GM19351 (cell line): ENCODE measurements around the gene ZDHHC12.
A peak's percentile ranks its signal among the peaks of the same experiment; 100 is the strongest.

ENCODE experiments used
- ATAC-seq: cut with Tn5 transposase; IDR thresholded peaks from one replicate; pipeline ENCODE4 v1.9.1; 2021; ENCODE audit warnings: mild to moderate bottlenecking, moderate library complexity; ENCODE audit not compliant: unreplicated experiment

The ZDHHC12 gene

DNA sequence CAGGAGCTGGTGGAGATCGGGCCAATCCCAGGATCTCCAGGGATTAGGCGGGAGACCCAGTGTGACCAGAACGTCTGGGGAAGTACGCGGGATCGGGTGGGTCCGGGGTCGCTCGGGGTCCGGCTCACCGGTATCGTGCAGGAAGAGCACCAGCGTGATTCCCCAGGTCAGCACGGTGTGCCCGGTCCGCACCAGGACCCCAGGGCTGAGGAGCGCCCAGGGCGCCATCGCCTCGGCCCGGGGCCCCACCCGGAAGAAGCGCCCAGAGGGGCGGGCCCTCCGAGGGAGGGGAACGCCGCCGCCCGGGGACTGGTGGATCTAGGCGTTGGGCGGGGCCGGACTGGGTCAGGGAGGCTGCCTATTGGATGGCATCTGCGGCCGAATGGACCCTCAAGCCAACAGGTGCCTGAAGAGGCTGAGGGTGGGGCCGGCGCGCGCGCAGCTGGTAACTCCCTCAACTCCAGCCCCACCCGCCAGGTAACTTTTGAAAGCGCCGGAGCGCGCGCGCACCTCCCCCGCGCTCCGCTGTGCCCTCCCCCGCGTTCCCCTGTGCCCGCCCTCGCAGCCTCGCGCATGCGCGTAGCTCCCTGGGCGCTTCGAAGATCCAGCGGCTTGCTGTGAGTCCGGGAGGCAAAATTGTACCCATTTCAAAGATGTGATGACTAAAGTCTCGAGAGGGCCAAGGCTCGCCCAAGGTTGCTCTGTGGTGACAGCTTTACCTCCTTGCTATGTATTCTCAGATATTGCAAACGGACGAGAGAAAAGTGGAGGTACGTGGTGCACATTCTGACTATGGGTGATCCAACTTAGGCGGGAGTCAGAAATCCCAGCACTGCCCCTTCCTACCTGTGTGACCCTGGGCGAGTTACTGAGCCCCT lies at the start of gene ZDHHC12:
ZDHHC12 (minus strand) TSS at position 262 of the 878 bp plus-strand sequence; CDS start at position 228, 34 bp downstream.
- ATAC-seq = peak; percentile 98

GRCh38 chr9:128773049-128773448 lies 49.1 kb upstream of the ZDHHC12 start:
- no peak for ATAC-seq

- ATAC-seq = peak; percentile 91
These were observed 48.0 kb upstream of the ZDHHC12 start, which contains the start of gene ZER1 for GRCh38 chr9:128771745-128772519. Gene ZER1 (minus strand): TSS chr9:128771927. CDS start chr9:128755565, 16,362 bp downstream.

DNA sequence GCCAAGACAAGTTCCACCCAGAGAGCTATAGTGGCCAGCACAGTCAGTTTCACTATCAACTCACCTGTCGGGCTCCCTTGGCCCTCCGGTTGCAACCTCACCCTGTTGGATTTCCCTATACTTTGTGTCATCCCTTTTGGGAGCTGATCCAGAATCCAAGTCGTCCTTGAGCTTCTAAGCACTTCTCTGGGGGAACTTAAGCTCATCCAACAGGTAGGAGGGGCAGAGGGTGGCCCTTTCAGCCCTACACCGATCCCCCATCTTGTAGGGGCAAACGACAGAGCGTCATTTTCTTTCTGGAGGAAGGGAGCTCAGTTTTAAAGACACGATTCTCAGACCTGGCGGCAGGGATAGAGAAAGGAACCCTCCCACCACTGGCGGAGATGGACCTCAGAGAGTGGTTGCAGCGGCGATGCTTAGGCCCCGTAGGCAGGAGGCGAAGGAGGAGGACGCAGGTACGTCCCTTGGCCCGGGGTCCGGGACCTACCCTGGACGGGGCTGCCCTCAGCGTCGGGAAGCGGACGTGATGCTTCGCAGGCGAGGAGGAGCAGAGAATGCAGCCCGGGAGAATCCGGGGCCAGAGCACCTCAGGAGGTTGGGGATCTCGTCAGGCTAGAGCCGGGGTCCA lies 47.3 kb upstream of the ZDHHC12 start:
- ATAC-seq = peak; percentile 14

GRCh38 chr9:128770286-128771030 lies 46.5 kb upstream of the ZDHHC12 start:
- no peak for ATAC-seq

DNA sequence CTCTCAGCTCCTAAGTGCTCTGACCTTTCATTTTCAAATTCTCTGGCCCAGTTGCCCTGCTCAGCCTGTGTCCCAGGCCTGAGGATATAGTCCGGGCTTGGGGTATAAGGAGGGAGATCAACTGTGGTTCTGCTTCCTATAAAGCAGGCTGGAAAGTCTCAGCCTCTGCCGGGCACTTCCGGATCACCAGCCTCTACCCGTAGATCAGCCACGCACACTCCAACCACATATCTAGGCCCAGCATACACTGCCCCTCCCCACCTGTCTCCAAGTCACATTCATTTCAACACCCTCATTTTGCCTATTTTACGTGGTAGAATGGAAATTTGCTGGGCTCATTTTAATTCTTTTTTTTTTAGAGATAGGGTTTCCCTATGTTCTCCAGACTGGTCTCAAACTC lies 44.7 kb upstream of the ZDHHC12 start:
- no peak for ATAC-seq

DNA sequence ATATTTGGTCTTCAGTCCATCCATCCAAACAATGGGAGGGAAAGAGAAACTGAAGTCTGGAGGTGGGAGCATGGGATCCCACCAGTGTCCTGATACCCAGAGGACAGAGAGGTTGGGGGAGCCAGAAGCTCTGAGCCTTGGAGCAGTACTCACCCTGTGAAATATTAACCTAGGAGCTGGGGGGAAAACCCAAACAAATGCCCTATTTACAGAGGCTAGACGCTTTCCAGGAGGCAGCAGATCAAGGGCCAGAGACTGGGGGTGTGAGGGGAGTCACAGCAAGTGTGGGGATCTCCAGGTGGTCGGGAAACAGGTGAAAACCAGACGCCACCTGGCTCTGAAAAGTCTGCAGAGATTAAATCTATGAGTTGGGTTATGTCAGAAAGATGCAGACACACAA lies 41.6 kb upstream of the ZDHHC12 start:
- ATAC-seq = no peak

DNA sequence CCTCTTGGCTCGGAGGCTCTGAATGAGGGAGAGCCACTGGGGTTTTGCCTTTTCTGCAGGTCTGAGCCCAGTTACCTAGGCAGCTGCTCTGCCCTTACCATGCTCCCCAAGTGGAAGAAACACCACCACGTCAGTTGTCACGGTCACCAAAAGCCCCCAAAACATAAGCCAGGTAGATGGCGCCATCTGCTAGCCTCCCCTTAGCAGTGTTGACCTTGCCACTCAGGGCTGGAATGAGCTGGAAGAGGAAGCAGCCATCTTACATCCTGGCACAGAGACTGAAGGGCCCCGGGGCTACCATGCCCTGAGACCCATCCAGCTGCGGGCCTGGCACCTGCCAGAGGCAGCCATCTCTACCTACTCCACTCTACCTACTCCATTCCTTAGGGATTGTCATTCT lies 40.4 kb upstream of the ZDHHC12 start:
- ATAC-seq = no peak

GRCh38 chr9:128762671-128763449 lies 38.9 kb upstream of the ZDHHC12 start:
- no peak for ATAC-seq

- ATAC-seq = no peak
These were observed 33.7 kb upstream of the ZDHHC12 start for GRCh38 chr9:128757602-128758001.

DNA sequence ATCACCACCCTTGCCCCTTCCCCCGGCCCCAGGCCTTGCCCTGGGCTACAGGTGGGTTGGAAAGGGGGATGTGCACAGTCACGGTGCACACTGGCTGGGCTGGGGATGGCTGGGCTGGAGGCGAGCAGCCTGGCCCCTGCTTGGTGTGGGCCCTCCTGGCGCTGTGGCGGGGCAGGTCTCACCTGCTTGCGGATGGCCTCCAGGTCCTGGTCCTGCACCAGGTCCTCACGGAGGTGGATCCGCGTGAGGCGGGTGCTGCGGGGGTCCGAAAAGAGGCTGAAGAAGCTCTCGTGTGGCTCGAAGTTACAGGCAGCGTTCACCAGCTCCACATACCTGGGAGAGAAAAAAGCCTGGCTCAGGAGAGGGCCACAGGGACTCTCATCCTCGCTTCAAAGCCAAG lies 29.7 kb upstream of the ZDHHC12 start:
- no peak for ATAC-seq

GRCh38 chr9:128750926-128751595 lies 27.1 kb upstream of the ZDHHC12 start:
- ATAC-seq = no peak

- ATAC-seq = no peak
These were observed 23.3 kb upstream of the ZDHHC12 start for GRCh38 chr9:128747241-128747640.

- ATAC-seq = no peak
These were observed 19.5 kb upstream of the ZDHHC12 start for GRCh38 chr9:128743421-128743820.

GRCh38 chr9:128742401-128742800 lies 18.5 kb upstream of the ZDHHC12 start:
- ATAC-seq = no peak

DNA sequence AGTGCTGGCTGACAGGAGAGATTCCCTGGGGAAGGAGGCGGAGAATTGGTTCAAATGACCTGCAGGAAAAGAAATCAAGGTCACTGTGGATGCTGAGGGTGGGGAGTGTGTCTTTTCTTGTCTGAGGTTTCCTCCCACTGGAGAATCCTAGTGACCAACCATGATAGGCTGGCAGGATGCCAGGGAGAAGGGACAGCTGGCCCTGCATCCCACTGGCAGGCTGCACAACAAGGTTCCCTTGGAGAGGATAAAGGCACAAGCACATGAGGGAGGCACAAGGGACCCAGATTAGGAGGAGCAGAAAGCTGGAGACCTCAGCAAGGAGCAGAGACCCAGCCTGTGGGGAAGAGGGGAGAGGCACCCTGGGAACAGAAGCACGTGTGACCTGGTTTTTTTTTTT lies 11.4 kb upstream of the ZDHHC12 start:
- no peak for ATAC-seq

DNA sequence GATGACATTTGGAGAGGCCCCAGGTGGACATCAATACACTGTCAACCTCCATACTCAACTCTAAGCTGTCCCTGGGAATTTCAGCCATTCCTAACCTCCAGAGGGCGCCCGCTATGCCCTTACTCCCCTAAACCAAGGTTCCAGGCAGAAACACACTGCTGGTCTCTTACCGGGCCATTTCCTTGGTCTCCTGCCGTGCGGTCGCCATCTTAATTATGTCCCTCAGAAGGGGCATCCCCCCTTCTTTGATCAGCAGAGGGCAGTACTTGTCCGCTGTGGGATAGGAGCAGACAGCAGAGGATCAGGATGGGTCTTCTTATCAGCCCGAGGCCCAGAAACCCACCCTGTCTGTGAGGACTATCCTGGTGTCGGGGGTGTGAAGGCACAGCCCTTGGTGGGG lies 9.3 kb upstream of the ZDHHC12 start:
- ATAC-seq = no peak

DNA sequence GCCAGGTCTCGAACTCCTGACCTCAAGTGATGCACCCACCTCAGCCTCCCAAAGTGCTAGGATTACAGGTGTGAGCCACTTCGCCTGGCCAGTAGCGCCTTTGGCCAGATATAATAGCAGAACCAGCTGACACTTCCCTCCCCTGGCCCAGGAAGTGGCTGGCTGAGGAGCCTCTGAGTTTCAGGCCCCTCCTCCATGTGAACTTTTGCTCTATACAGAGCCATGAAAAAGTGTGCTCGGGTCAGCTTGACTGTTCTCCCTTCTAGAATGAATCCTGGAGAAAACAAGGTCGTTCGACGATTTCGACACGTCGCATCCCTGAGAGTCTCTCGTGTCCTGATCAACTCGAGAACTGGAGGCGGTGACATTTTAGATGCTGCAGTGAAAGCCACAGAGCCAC lies 8.6 kb upstream of the ZDHHC12 start:
- ATAC-seq = no peak

DNA sequence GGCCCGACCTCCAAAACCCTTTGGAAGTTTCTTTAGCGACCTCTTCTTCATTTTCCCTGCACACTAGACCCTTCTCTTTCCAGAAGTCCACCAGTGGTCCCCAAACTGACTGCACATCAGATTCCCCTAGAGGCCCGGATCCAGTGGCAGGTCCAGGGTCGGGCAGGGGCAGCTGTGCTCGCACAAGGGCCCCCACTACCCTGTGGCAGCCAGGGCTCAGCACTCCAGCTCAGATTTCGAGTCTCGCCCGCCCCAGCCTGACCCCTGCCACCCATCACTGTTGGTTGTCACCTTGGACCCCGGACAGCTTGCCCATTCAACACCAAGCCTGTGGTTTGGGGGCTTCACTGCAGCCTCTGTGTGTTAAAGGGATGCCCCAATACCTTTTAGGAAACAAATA lies 7.8 kb upstream of the ZDHHC12 start:
- no peak for ATAC-seq
